HCT116 (cell line): ENCODE results near the gene PNPLA2. TPM values are rescaled to one million over a fixed set of nuclear protein-coding genes. Genes with fewer than 3 reads are reported as not detected.

Experiments used
- ATAC-seq: fragments of 200-7000 bp; cut with Tn5 transposase; 2 replicates; pipeline ENCODE4 v1.9.1; 2020; ENCODE audit warnings: mild to moderate bottlenecking, moderate library complexity
- Bru-seq: library from RNA; stranded (reverse); fragments of 400-500 nt; gene quantifications from one replicate; lab custom pipeline; 2021; lab: Mats Ljungman, UMichigan
- BruChase-seq, 2 experiments: library from RNA; stranded (reverse); fragments of 400-500 nt; gene quantifications; one replicate each; lab custom pipeline; 2021; lab: Mats Ljungman, UMichigan
- BruUV-seq: library from RNA; stranded (reverse); fragments of 400-500 nt; replicated peaks from 2 replicates; lab custom pipeline; 2021; lab: Mats Ljungman, UMichigan
- CTCF ChIA-PET: fragments of 300-600 bp; sonication (Branson Sonifier 250); formaldehyde crosslinking; loops from one replicate; lab custom pipeline; 2021; ENCODE audit warnings: antibody characterized with exemption; lab: Charles Lee
- POLR2A ChIA-PET: fragments of 300-600, 350-600 bp; sonication (Branson Sonifier 250); formaldehyde crosslinking; loops from one replicate; lab custom pipeline; 2021; ENCODE audit warnings: antibody characterized with exemption; lab: Charles Lee
- RAD21 ChIA-PET, 2 experiments: fragments of 300-600 bp; sonication (Branson Sonifier 250); formaldehyde crosslinking; loops; one replicate each; lab custom pipeline; 2023; ENCODE audit warnings: low total read pairs in 2 of 2; ENCODE audit not compliant: uncharacterized antibody in 2 of 2, unreplicated experiment in 2 of 2, low non-redundant PET in 1 of 2; lab: Charles Lee
- DNase-seq: peaks from one replicate; pipeline ENCODE4 v3.0.0-alpha.2; 2010; ENCODE audit warnings: low read depth, low spot score
- H2AFZ ChIP-seq: fragments of 200-600 bp; shearing (Covaris generic), sonication (generic); 2 replicates; pipeline ENCODE4 v1.6.1; 2017; ENCODE audit warnings: low read depth, mixed run types, mixed read lengths, antibody characterized with exemption, low read length; ENCODE audit not compliant: poor library complexity, severe bottlenecking
- H3K27ac ChIP-seq: 2 replicates; pipeline ENCODE4 v1.5.1; 2012; ENCODE audit warnings: low read depth, low read length
- H3K27me3 ChIP-seq: fragments of 200-600 bp; sonication (generic); 2 replicates; pipeline ENCODE4 v1.6.1; 2016; ENCODE audit warnings: mixed run types, low read length, mixed read lengths; ENCODE audit not compliant: insufficient read depth
- H3K36me3 ChIP-seq, 2 experiments: fragments of 200-500 bp in 1 of 2; fragments of 200-600 bp in 1 of 2; sonication (Bioruptor generic) in 1 of 2; sonication (generic) in 1 of 2; 2 replicates each; pipeline versions ENCODE4 v1.5.1 to v1.6.1; 2014 to 2016; ENCODE audit warnings: low read length in 2 of 2, inconsistent platforms in 1 of 2, mixed read lengths in 1 of 2, mixed run types in 1 of 2; ENCODE audit not compliant: insufficient read depth in 2 of 2, control insufficient read depth in 1 of 2
- H3K4me1 ChIP-seq, 2 experiments: fragments of 200-600 bp in 1 of 2; sonication (generic) in 1 of 2; 2 replicates each; pipeline versions ENCODE4 v1.5.1 to v1.6.1; 2012 to 2017; ENCODE audit warnings: low read length in 2 of 2, inconsistent platforms in 1 of 2, mild to moderate bottlenecking in 1 of 2, mixed read lengths in 1 of 2, mixed run types in 1 of 2, moderate library complexity in 1 of 2; ENCODE audit not compliant: insufficient read depth in 2 of 2, control insufficient read depth in 1 of 2
- H3K4me2 ChIP-seq: fragments of 200-600 bp; sonication (generic); 2 replicates; pipeline ENCODE4 v1.6.1; 2017; ENCODE audit warnings: mixed run types, low read length, mixed read lengths
- H3K4me3 ChIP-seq, 2 experiments: fragments of 200-600 bp in 1 of 2; sonication (generic) in 1 of 2; replicated peaks in 1 of 2; 2 replicates each; pipeline ENCODE4 v1.5.1; 2011 to 2016; ENCODE audit warnings: low read length in 2 of 2, control low read depth in 1 of 2, low read depth in 1 of 2, mild to moderate bottlenecking in 1 of 2, mixed read lengths in 1 of 2, mixed run types in 1 of 2
- H3K79me2 ChIP-seq: fragments of 200-600 bp; sonication (generic); 2 replicates; pipeline ENCODE4 v1.6.1; 2017; ENCODE audit warnings: mild to moderate bottlenecking, mixed run types, low read length, moderate library complexity, mixed read lengths; ENCODE audit not compliant: insufficient read depth
- H3K9ac ChIP-seq: fragments of 200-600 bp; sonication (generic); 2 replicates; pipeline ENCODE4 v1.6.1; 2016; ENCODE audit warnings: low read length, mixed read lengths
- H3K9me2 ChIP-seq: fragments of 200-600 bp; sonication (generic), shearing (Covaris generic); 2 replicates; pipeline ENCODE4 v1.6.1; 2017; ENCODE audit warnings: mixed run types, mild to moderate bottlenecking, moderate library complexity; ENCODE audit not compliant: insufficient read depth
- H3K9me3 ChIP-seq, 2 experiments: fragments of 200-500 bp in 1 of 2; fragments of 200-600 bp in 1 of 2; sonication (Bioruptor generic) in 1 of 2; sonication (generic) in 1 of 2; 2 replicates each; pipeline ENCODE4 v1.6.1; 2014 to 2017; ENCODE audit warnings: low read length in 2 of 2, mixed read lengths in 2 of 2, inconsistent platforms in 1 of 2, low read depth in 1 of 2, mild to moderate bottlenecking in 1 of 2, mixed run types in 1 of 2, moderate library complexity in 1 of 2; ENCODE audit not compliant: control insufficient read depth in 1 of 2, insufficient read depth in 1 of 2
- H4K20me1 ChIP-seq: fragments of 200-600 bp; sonication (generic), shearing (Covaris generic); 2 replicates; pipeline ENCODE4 v1.6.1; 2017; ENCODE audit warnings: mixed run types, mild to moderate bottlenecking, moderate library complexity; ENCODE audit not compliant: insufficient read depth
- CBX3 ChIP-seq: IDR thresholded peaks from 2 replicates; pipeline ENCODE4 v1.6.1; 2012; ENCODE audit warnings: low read depth
- EZH2 ChIP-seq: fragments of 200-600 bp; sonication (generic); IDR thresholded peaks from 2 replicates; pipeline ENCODE4 v1.6.1; 2017; ENCODE audit warnings: antibody characterized with exemption, mixed run types
- EZH2phosphoT487 ChIP-seq: fragments of 200-600 bp; IDR thresholded peaks from 2 replicates; pipeline ENCODE4 v1.6.1; 2018; ENCODE audit warnings: antibody characterized with exemption, borderline replicate concordance
- POLR2A ChIP-seq: IDR thresholded peaks from 2 replicates; pipeline ENCODE4 v1.7.0; 2011; ENCODE audit warnings: borderline replicate concordance; ENCODE audit not compliant: insufficient read depth, insufficient read length; ENCODE audit errors: extremely low read depth
- POLR2AphosphoS5 ChIP-seq: IDR thresholded peaks from 2 replicates; pipeline ENCODE4 v1.6.1; 2011; ENCODE audit warnings: mild to moderate bottlenecking, low read depth, low read length, moderate library complexity
- SIN3A ChIP-seq: IDR thresholded peaks from 2 replicates; pipeline ENCODE4 v1.6.1; 2012; ENCODE audit warnings: low read depth
- SP1 ChIP-seq: IDR thresholded peaks from 2 replicates; pipeline ENCODE4 v1.6.1; 2012; ENCODE audit warnings: low read depth
- SRF ChIP-seq: IDR thresholded peaks from 2 replicates; pipeline ENCODE4 v1.6.1; 2012; ENCODE audit warnings: low read depth
- TCF7L2 ChIP-seq: IDR thresholded peaks from 2 replicates; pipeline ENCODE4 v1.7.0; 2011; ENCODE audit warnings: borderline replicate concordance, inconsistent platforms; ENCODE audit not compliant: insufficient read depth, insufficient read length; ENCODE audit errors: extremely low read depth
- YY1 ChIP-seq: IDR thresholded peaks from 2 replicates; pipeline ENCODE4 v1.6.1; 2011; ENCODE audit warnings: low read length, low read depth, moderate library complexity, mild to moderate bottlenecking; ENCODE audit not compliant: insufficient replicate concordance; ENCODE audit errors: extremely low read depth
- ZFX ChIP-seq: fragments of 450-650 bp; IDR thresholded peaks from 2 replicates; pipeline ENCODE4 v1.6.1; 2017
- ZNF274 ChIP-seq: fragments of 200-500 bp; sonication (Bioruptor generic); IDR thresholded peaks from 2 replicates; pipeline ENCODE4 v1.6.1; 2014; ENCODE audit warnings: mild to moderate bottlenecking, low read depth, low read length, inconsistent platforms
- intact Hi-C: fragments of 100-400 bp; cut with micrococcal nuclease; formaldehyde crosslinking; loops from 2 replicates; pipeline ENCODE4 v1.10.0; 2022
- long read RNA-seq: library from polyadenylated mRNA; unstranded; transcript quantifications from one replicate; pipeline ENCODE4 v2.0.0, GENCODE V29; 2021; ENCODE audit not compliant: unreplicated experiment
- polyA plus RNA-seq: library from polyadenylated mRNA; unstranded; fragments of >200 nt; gene quantifications from 2 replicates; pipeline ENCODE4 v1.2.1, GENCODE V29; 2012; ENCODE audit warnings: missing spikeins
- total RNA-seq: library from RNA; stranded (reverse); gene quantifications from one replicate; pipeline ENCODE4 v1.2.1, GENCODE V29; 2021; ENCODE audit not compliant: unreplicated experiment
- TF ChIP-seq, protein P1 (sequence below), 3 experiments: fragments of 200-600 bp in 1 of 3; sonication (generic) in 1 of 3; IDR thresholded peaks in 2 of 3; conservative IDR thresholded peaks in 1 of 3; 2 replicates each; pipeline ENCODE4 v1.5.1; 2012 to 2017; ENCODE audit warnings: low read depth in 2 of 3, low read length in 2 of 3, antibody characterized with exemption in 1 of 3, borderline replicate concordance in 1 of 3, control low read depth in 1 of 3, mild to moderate bottlenecking in 1 of 3, mixed read lengths in 1 of 3, mixed run types in 1 of 3, moderate library complexity in 1 of 3; ENCODE audit not compliant: insufficient read depth in 1 of 3
- TF ChIP-seq, protein P2 (sequence below): IDR thresholded peaks from 2 replicates; pipeline ENCODE4 v1.6.1; 2012
- TF ChIP-seq, protein P3 (sequence below): IDR thresholded peaks from 2 replicates; pipeline ENCODE4 v1.6.1; 2011; ENCODE audit warnings: mild to moderate bottlenecking, low read length, moderate library complexity; ENCODE audit not compliant: insufficient replicate concordance; ENCODE audit errors: extremely low read depth

PNPLA2 gene, protein sequence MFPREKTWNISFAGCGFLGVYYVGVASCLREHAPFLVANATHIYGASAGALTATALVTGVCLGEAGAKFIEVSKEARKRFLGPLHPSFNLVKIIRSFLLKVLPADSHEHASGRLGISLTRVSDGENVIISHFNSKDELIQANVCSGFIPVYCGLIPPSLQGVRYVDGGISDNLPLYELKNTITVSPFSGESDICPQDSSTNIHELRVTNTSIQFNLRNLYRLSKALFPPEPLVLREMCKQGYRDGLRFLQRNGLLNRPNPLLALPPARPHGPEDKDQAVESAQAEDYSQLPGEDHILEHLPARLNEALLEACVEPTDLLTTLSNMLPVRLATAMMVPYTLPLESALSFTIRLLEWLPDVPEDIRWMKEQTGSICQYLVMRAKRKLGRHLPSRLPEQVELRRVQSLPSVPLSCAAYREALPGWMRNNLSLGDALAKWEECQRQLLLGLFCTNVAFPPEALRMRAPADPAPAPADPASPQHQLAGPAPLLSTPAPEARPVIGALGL
- total RNA-seq (124 TPM), Bru-seq, nascent RNA (percentile 68 among the genes with signal in this experiment), BruChase-seq, experiment 1, labeled RNA remaining after a 6-hour chase (percentile 86 among the genes with signal in this experiment), BruChase-seq, experiment 2, labeled RNA remaining after a 2-hour chase (percentile 82 among the genes with signal in this experiment)
- 115 and 142 TPM in 2 replicates for polyA plus RNA-seq
- long read RNA-seq, partial matches to known transcripts = 64 of 83 reads
- long read RNA-seq, other reads (novel, unspliced or antisense) = 16 of 83 reads

DNA sequence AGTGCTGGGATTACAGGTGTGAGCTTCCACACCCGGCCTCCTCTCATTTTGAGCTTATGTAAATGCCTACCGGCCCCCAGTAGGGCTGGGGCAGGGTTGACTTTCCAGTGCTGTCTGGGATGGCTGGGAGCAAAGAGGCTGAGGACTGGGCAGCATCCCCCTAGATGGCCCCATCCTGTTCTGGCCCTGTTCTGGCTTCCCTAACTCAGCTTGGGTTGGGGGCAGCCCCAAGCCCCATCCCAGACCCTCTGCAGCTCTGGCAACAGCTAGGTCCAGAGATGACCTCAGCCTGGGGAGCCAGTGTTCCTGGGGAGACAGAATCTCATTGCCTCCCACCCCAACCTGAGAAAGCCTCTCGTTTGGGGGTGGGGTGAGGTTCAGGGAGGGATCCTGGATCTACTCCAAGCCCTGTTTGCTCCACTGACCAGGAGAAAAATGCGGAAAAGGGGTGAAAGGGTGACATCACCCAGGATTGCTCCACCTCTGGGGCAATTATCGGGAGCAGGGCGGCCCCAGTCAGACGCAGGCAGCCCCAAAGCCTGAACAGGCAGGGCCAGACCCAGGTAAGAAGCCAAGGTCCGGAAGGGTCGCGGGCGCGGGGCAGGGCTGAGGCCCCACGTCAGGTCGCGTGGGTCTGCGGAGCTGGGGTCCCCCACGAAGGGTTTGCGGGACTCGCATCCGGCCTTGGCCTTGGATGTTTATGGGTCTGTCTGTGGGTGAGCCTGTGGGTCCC is at the start of gene PNPLA2:
PNPLA2 (plus strand) TSS at position 519 of the 733 bp plus-strand sequence. CDS start 805 bp downstream, outside the sequence.
- ChIA-PET POLR2A (interaction anchor here (0.7 to 2.7 kb wide), 14 partner anchors 7 to 92 kb away, joined by 3 to 45 read pairs (median 8); partner anchors contain the start of genes CD151, CHID1, CRACR2B and POLR2L), RAD21 (no interaction called here), CTCF (interaction anchor here (1.2 to 1.4 kb wide), 2 partner anchors 9 to 26 kb away, joined by 3 read pairs; partner anchors contain the start of gene RPLP2)
- no peak for DNase-seq
- Histone ChIP-seq H2AFZ (no peak within 1 kb of the TSS), H3K9me3 (no peaks in the 10 kb centered on the region), H3K4me2 (peak within 1 kb of the TSS; percentile 81), H3K36me3 (peaks cover 0 to under 1% of the 10 kb centered on the region in 2 experiments; a peak in 1 of 4 replicates), H3K79me2 (peaks cover 22% of the 10 kb centered on the region), H3K9me2 (no peaks in the 10 kb centered on the region), H3K27me3 (no peaks in the 10 kb centered on the region), H4K20me1 (no peaks in the 10 kb centered on the region), H3K9ac (peak within 1 kb of the TSS; percentile 90), H3K27ac (peak within 1 kb of the TSS; percentile 81; the same call in 1 of the 2 replicates), H3K4me1 (peaks cover 26 to 46% of the 10 kb centered on the region in 2 experiments), H3K4me3 (peak within 1 kb of the TSS; percentile 65 to 77)
- TSS peak; percentile 64 for BruUV-seq
- no peak for ATAC-seq
- TF ChIP-seq SIN3A = no peak
- TF ChIP-seq POLR2A = no peak
- TF ChIP-seq TCF7L2 = no peak
- TF ChIP-seq ZFX = no peak
- TF ChIP-seq SRF = no peak
- TF ChIP-seq, protein P1, sequence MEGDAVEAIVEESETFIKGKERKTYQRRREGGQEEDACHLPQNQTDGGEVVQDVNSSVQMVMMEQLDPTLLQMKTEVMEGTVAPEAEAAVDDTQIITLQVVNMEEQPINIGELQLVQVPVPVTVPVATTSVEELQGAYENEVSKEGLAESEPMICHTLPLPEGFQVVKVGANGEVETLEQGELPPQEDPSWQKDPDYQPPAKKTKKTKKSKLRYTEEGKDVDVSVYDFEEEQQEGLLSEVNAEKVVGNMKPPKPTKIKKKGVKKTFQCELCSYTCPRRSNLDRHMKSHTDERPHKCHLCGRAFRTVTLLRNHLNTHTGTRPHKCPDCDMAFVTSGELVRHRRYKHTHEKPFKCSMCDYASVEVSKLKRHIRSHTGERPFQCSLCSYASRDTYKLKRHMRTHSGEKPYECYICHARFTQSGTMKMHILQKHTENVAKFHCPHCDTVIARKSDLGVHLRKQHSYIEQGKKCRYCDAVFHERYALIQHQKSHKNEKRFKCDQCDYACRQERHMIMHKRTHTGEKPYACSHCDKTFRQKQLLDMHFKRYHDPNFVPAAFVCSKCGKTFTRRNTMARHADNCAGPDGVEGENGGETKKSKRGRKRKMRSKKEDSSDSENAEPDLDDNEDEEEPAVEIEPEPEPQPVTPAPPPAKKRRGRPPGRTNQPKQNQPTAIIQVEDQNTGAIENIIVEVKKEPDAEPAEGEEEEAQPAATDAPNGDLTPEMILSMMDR (IDR thresholded peaks at IDR 0.05 in 2 of 3, conservative IDR thresholded peaks at IDR 0.05 in 1 of 3; ENCODE audit: borderline replicate concordance in 1 of 3, insufficient read depth in 1 of 3, low read depth in 2 of 3, low read length in 2 of 3) = no peak
- no peak for TF ChIP-seq ZNF274
- TF ChIP-seq SP1 = no peak
- no peak for TF ChIP-seq POLR2AphosphoS5
- no peak for TF ChIP-seq EZH2phosphoT487
- TF ChIP-seq, protein P2, sequence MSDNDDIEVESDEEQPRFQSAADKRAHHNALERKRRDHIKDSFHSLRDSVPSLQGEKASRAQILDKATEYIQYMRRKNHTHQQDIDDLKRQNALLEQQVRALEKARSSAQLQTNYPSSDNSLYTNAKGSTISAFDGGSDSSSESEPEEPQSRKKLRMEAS = no peak
- no peak for TF ChIP-seq CBX3
- TF ChIP-seq YY1 = no peak
- TF ChIP-seq, protein P3, sequence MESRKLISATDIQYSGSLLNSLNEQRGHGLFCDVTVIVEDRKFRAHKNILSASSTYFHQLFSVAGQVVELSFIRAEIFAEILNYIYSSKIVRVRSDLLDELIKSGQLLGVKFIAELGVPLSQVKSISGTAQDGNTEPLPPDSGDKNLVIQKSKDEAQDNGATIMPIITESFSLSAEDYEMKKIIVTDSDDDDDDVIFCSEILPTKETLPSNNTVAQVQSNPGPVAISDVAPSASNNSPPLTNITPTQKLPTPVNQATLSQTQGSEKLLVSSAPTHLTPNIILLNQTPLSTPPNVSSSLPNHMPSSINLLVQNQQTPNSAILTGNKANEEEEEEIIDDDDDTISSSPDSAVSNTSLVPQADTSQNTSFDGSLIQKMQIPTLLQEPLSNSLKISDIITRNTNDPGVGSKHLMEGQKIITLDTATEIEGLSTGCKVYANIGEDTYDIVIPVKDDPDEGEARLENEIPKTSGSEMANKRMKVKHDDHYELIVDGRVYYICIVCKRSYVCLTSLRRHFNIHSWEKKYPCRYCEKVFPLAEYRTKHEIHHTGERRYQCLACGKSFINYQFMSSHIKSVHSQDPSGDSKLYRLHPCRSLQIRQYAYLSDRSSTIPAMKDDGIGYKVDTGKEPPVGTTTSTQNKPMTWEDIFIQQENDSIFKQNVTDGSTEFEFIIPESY = no peak
- no peak for TF ChIP-seq EZH2
- intact Hi-C loops = no loop called here
